Osteoblast (primary cell): ENCODE measurements around the gene UTF1. TPM values are rescaled to one million over a fixed set of nuclear protein-coding genes. Genes with fewer than 3 reads are reported as not detected.

Source experiments
- DNase-seq: peaks from one replicate; pipeline ENCODE4 v3.0.0; 2011; ENCODE audit warnings: low spot score, mixed read lengths; ENCODE audit not compliant: insufficient read length; ENCODE audit errors: missing footprints
- H2AFZ ChIP-seq: 2 replicates; pipeline ENCODE4 v1.6.0; 2011; ENCODE audit warnings: mild to moderate bottlenecking, low read length
- H3K27ac ChIP-seq: 2 replicates; pipeline ENCODE4 v1.5.1; 2011; ENCODE audit warnings: mild to moderate bottlenecking, low read depth, low read length, moderate library complexity
- H3K27me3 ChIP-seq: 2 replicates; pipeline ENCODE4 v1.6.0; 2012; ENCODE audit warnings: mild to moderate bottlenecking, control low read depth, inconsistent platforms, low read length, moderate library complexity; ENCODE audit not compliant: insufficient read depth
- H3K36me3 ChIP-seq: 2 replicates; pipeline ENCODE4 v1.5.1; 2011; ENCODE audit warnings: mild to moderate bottlenecking, low read length, control low read depth, moderate library complexity; ENCODE audit not compliant: insufficient read depth
- H3K4me1 ChIP-seq: 2 replicates; pipeline ENCODE4 v1.5.1; 2011; ENCODE audit warnings: mild to moderate bottlenecking, low read length, control low read depth, moderate library complexity; ENCODE audit not compliant: insufficient read depth
- H3K4me2 ChIP-seq: 2 replicates; pipeline ENCODE4 v1.6.0; 2011; ENCODE audit warnings: mild to moderate bottlenecking, low read length; ENCODE audit not compliant: insufficient read depth
- H3K4me3 ChIP-seq: fragments of 200-600 bp; sonication (generic); 3 replicates; pipeline ENCODE4 v1.5.1; 2012; ENCODE audit warnings: mild to moderate bottlenecking, low read length, inconsistent platforms; ENCODE audit not compliant: insufficient read depth
- H3K79me2 ChIP-seq: 2 replicates; pipeline ENCODE4 v1.6.0; 2012; ENCODE audit warnings: mild to moderate bottlenecking, low read length, control low read depth, inconsistent platforms; ENCODE audit not compliant: insufficient read depth
- H3K9me3 ChIP-seq: 2 replicates; pipeline ENCODE4 v1.5.1; 2011; ENCODE audit warnings: low read depth, low read length, control low read depth
- H4K20me1 ChIP-seq: 2 replicates; pipeline ENCODE4 v1.6.0; 2012; ENCODE audit warnings: mild to moderate bottlenecking, low read length, control low read depth; ENCODE audit not compliant: insufficient read depth
- CTCF ChIP-seq: IDR thresholded peaks from 2 replicates; pipeline ENCODE4 v1.5.1; 2011; ENCODE audit warnings: mild to moderate bottlenecking, low read depth, low read length, moderate library complexity; ENCODE audit errors: extremely low read depth
- total RNA-seq: library from RNA; depleted of rRNA; stranded (reverse); fragments of >200 nt; gene quantifications from 2 replicates; pipeline ENCODE4 v1.2.3, GENCODE V29; 2012

The UTF1 gene
- total RNA-seq, 1 donor: not detected

- no peak overlapping the region for H3K4me2 ChIP-seq
- no peak overlapping the region for H3K4me3 ChIP-seq
- no peaks in the 10 kb centered on the region for H3K4me1 ChIP-seq
- H3K27me3 ChIP-seq: peaks cover 21% of the 10 kb centered on the region
- no peaks in the 10 kb centered on the region for H3K9me3 ChIP-seq
- no peaks in the 10 kb centered on the region for H3K79me2 ChIP-seq
- H2AFZ ChIP-seq: no peak overlapping the region
- no peak for DNase-seq
- no peak for TF ChIP-seq CTCF
- H3K36me3 ChIP-seq: no peaks in the 10 kb centered on the region
- no peaks in the 10 kb centered on the region for H4K20me1 ChIP-seq
- H3K27ac ChIP-seq: no peak overlapping the region
Measured at GRCh38 chr10:133225707-133226191, 4.3 kb upstream of the UTF1 start.

DNA sequence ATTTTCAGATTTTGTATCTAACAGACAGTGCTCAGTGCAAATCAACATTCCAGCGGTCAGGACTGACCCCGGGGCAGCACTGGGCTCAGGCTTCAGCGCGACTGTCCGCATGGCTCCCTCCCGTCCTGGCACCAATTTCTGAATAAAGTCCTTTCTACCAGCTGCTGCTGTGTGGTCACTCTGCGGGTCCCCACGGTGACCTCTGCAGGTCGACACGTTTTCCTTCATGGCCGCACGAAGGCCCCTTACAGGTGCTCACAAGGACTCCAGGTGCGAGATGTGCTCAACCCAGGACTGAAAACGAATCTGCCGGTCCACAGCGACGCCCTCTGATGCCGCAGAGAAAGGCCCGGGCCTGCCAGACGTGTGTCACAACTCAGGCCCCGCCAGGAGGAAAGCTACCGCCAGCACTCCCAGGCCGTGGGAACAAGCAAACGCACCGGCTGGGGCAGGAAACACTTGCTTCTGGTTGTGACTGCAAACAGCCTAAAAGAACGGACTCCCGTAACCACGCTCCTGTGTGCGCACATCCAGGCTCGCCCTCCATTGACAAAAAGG, 3.7 kb upstream of the UTF1 start:
- H4K20me1 ChIP-seq: no peaks in the 10 kb centered on the region
- no peaks in the 10 kb centered on the region for H3K36me3 ChIP-seq
- H3K4me2 ChIP-seq: no peak overlapping the region
- no peak overlapping the region for H3K27ac ChIP-seq
- no peaks in the 10 kb centered on the region for H3K79me2 ChIP-seq
- H3K9me3 ChIP-seq: no peaks in the 10 kb centered on the region
- DNase-seq: no peak
- H3K4me1 ChIP-seq: no peaks in the 10 kb centered on the region
- H2AFZ ChIP-seq: no peak overlapping the region
- TF ChIP-seq CTCF: no peak
- no peak overlapping the region for H3K4me3 ChIP-seq
- H3K27me3 ChIP-seq: peaks cover 23% of the 10 kb centered on the region

GRCh38 chr10:133227256-133227655, 2.8 kb upstream of the UTF1 start:
- no peaks in the 10 kb centered on the region for H4K20me1 ChIP-seq
- no peaks in the 10 kb centered on the region for H3K36me3 ChIP-seq
- no peaks in the 10 kb centered on the region for H3K4me1 ChIP-seq
- no peak overlapping the region for H2AFZ ChIP-seq
- H3K27me3 ChIP-seq: peaks cover 30% of the 10 kb centered on the region
- H3K79me2 ChIP-seq: no peaks in the 10 kb centered on the region
- DNase-seq: no peak
- no peaks in the 10 kb centered on the region for H3K9me3 ChIP-seq
- H3K4me2 ChIP-seq: no peak overlapping the region
- TF ChIP-seq CTCF: no peak
- H3K27ac ChIP-seq: no peak overlapping the region
- H3K4me3 ChIP-seq: no peak overlapping the region

GRCh38 chr10:133229265-133230043, 563 bp upstream of the UTF1 start:
- Histone ChIP-seq H3K36me3 (no peaks in the 10 kb centered on the region), H3K4me1 (no peaks in the 10 kb centered on the region), H3K79me2 (no peaks in the 10 kb centered on the region), H3K27ac (no peak overlapping the region), H3K9me3 (no peaks in the 10 kb centered on the region), H4K20me1 (no peaks in the 10 kb centered on the region), H2AFZ (no peak overlapping the region), H3K4me2 (no peak overlapping the region), H3K27me3 (peaks cover 41% of the 10 kb centered on the region), H3K4me3 (no peak overlapping the region)
- TF ChIP-seq CTCF: no peak
- no peak for DNase-seq
